GM18520 (cell line): ENCODE measurements around the gene NAPG.
"Not testable (repeated sequence)": the region's sequence is repeated elsewhere in the genome, so short reads cannot be mapped to it uniquely, and the experiment has no call there.

Experiments
- ATAC-seq: cut with Tn5 transposase; IDR thresholded peaks from one replicate; pipeline ENCODE4 v1.9.1; 2021; ENCODE audit not compliant: unreplicated experiment

Gene NAPG

DNA sequence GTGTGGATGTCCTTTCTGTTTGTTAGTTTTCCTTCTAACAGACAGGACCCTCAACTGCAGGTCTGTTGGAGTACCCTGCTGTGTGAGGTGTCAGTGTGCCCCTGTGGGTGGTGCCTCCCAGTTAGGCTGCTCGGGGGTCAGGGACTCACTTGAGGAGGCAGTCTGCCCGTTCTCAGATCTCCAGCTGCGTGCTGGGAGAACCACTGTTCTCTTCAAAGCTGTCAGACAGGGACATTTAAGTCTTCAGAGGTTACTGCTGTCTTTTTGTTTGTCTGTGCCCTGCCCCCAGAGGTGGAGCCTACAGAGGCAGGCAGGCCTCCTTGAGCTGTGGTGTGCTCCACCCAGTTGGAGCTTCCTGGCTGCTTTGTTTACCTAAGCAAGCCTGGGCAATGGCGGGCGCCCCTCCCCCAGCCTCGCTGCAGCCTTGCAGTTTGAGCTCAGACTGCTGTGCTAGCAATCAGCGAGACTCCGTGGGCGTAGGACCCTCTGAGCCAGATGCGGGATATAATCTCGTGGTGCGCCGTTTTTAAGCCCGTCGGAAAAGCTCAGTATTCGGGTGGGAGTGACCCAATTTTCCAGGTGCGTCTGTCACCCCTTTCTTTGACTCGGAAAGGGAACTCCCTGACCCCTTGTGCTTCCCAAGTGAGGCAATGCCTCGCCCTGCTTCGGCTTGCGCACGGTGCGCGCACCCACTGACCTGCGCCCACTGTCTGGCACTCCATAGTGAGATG lies 52.2 kb downstream of the NAPG start:
- not testable (repeated sequence) for ATAC-seq

DNA sequence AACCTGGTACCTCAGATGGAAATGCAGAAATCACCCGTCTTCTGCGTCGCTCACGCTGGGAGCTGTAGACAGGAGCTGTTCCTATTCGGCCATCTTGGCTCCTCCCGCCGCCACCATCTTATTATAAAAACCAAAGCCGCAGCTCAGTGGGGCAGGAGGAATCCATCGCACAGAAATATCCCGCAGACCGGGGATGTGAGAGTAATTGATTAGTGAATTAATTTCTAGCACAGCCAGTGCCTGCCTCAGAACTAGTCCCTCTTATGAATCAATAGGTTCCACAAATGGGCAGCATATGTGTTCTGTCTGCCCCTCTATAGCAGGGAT lies 52.7 kb downstream of the NAPG start:
- ATAC-seq = not testable (repeated sequence)

DNA sequence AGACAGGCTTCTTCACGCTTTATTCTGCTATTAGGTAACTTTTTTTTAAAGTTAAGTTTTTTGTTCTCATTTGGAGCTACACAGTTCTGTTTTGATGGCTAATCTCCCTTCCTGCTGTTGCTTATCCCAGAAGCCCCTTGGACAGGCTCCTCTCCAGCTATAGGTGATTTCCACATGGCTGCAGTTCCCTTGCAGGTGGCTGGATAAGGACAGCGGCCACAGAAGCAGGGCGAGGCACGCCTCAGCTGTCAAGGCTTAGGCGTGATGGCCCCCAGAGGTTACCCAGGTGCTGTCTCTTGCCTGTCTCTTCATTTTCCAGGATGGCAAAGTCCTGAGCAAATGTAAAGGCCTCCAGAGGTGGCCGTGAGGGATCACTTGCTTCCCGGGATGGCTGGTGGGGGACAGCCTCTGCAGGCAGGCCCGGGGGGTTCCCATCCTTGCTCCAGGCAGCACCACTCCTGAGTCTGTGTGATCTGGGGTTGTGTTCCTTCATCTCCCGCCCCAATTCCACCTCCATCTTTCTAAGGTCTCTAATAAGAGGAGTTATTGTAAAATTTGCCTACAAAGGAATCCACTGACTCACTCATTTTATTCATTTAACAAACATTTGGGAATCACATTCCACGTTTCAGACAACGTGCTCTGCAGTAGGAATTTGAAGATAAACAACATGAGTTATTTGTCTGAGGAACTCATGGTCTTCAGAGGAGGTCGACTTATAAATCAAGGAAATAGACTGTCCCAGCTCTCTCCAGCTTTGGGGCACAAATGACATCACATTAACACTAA lies 53.4 kb downstream of the NAPG start:
- no peak for ATAC-seq

GRCh38 chr18:10580215-10580614 lies 54.4 kb downstream of the NAPG start:
- no peak for ATAC-seq

DNA sequence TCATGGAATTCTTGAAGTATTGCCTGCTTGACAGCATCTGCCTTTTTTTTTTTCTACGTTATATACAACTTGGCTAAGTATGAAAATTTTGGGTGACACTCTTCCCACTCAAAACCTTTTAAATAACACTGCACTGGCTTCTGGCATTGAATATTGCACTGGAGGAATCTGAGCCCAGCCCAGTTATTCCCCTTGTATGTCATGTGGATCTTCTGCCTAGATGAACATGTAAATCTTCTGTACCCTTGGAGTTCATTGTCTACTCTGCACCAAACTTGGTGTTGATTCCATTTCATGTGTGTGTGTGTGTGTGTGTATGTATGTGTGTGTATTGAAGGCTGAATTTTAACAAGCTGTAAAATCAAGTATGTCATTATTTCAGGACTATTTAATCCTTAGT lies 59.4 kb downstream of the NAPG start:
- no peak for ATAC-seq

DNA sequence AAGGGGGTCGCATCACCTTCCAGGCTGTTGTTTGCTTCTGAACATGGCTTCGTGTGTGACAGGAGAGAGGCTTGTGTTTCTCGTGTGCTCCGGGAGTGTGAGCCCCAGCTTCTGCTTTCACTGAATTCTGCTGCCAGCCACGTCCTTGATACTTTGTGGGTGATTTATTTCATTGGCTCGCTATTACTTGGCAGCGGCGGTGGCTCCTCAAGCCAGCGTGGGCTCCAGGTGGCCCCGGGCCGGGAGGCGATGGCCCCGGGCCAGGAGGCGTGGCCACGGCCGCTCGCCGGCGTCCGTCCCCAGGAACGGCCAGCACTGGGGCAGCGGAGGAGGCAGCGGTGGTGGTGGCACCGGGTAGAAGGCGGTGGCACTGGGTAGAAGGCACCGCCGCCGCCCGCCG lies 63.1 kb downstream of the NAPG start:
- ATAC-seq = no peak

- no peak for ATAC-seq
These were observed 64.6 kb downstream of the NAPG start for GRCh38 chr18:10590412-10590811.

- ATAC-seq = no peak
These were observed 66.1 kb downstream of the NAPG start for GRCh38 chr18:10591896-10592295.

- ATAC-seq = not testable (repeated sequence)
These were observed 67.7 kb downstream of the NAPG start for GRCh38 chr18:10593366-10594022.

GRCh38 chr18:10595917-10596316 lies 70.1 kb downstream of the NAPG start:
- not testable (repeated sequence) for ATAC-seq

- not testable (repeated sequence) for ATAC-seq
These were observed 71.9 kb downstream of the NAPG start for GRCh38 chr18:10597695-10598094.

DNA sequence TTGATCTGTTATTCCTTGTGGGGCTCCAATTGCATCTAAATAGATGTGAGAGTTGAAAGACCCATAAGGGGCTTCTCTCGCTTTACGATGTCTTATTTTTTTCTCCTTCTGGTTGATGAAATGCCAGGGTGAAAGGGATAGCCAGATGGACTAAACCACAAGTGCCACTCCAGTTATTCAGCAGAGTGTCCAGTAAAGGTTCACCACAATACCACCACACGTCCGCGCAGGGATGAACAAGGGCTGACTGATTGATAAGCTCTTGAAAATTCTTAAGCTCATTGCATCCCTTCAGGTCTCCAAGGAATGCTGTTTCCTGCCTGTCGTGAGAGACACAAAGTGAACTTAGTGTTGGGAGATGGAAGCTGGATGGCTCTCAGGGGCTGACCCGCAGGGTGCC lies 74.9 kb downstream of the NAPG start:
- ATAC-seq = not testable (repeated sequence)
